Measurements from ENCODE around the gene TPRKB. TPM values are rescaled to one million over a fixed set of nuclear protein-coding genes. Genes with fewer than 3 reads are reported as not detected.

The TPRKB gene
- total RNA-seq, 1 experiment from 2014 or later = 44.7 TPM

GRCh38 chr2:73716543-73717250 lies 20.4 kb downstream of the TPRKB start:
- Mint-ChIP-seq H3K9me3 (peaks cover 33 to 51% of the 10 kb centered on the region in 2 experiments), H3K36me3 (ENCODE audit: insufficient read depth in 1 of 3, low read depth in 3 of 3) (peaks cover 0 to 4% (median 0%) of the 10 kb centered on the region in 3 experiments; a peak in 4 of 7 replicates), H3K27ac (no peak overlapping the region), H3K27me3 (ENCODE audit: low read depth) (peaks cover 67% of the 10 kb centered on the region), H3K4me1 (no peaks in the 10 kb centered on the region), H3K4me3 (no peak overlapping the region)
- no peaks in the 10 kb centered on the region for H3K4me1 ChIP-seq (ENCODE audit: insufficient read depth, low read length)
- TF ChIP-seq CTCF (conservative IDR thresholded peaks at IDR 0.05) = no peak
- no peak overlapping the region for H2AFZ ChIP-seq (ENCODE audit: low read length)
- no peak overlapping the region for H2BK5ac ChIP-seq (ENCODE audit: insufficient read length, low read length)
- no peak overlapping the region for H2BK15ac ChIP-seq (ENCODE audit: low read depth, low read length)
- no peak overlapping the region for H4K5ac ChIP-seq (ENCODE audit: insufficient read length, low read depth, low read length)
- H3T11ph ChIP-seq (ENCODE audit: low read length) = no peak overlapping the region
- H3K23ac ChIP-seq (ENCODE audit: insufficient read length, low read depth, low read length) = no peak overlapping the region
- H3K79me2 ChIP-seq (ENCODE audit: insufficient read depth, low read length) = no peaks in the 10 kb centered on the region
- H4K8ac ChIP-seq (replicated peaks; ENCODE audit: insufficient read length, low read depth, low read length) = no peak overlapping the region
- H3K14ac ChIP-seq (ENCODE audit: insufficient read depth, low read length) = no peak overlapping the region
- H3K23me2 ChIP-seq (ENCODE audit: insufficient read length, low read depth, low read length, poor library complexity, severe bottlenecking) = no peaks in the 10 kb centered on the region
- H3K56ac ChIP-seq (ENCODE audit: insufficient read length, low read depth, low read length) = no peak overlapping the region
- H3K4ac ChIP-seq (ENCODE audit: low read depth, low read length) = no peak overlapping the region
- H3K4me2 ChIP-seq (ENCODE audit: insufficient read depth, insufficient read length, low read length) = no peak overlapping the region
- H3K9me3 ChIP-seq (ENCODE audit: control insufficient read depth, low read depth, low read length) = peaks cover 11% of the 10 kb centered on the region
- no peak overlapping the region for H3K9ac ChIP-seq (ENCODE audit: extremely low read depth, insufficient read length, low read length)
- no peaks in the 10 kb centered on the region for H3K79me1 ChIP-seq (ENCODE audit: insufficient read depth, low read depth, low read length, poor library complexity, severe bottlenecking)
- H2BK120ac ChIP-seq (ENCODE audit: low read depth, low read length, poor library complexity, severe bottlenecking) = no peak overlapping the region
- no peak overlapping the region for H3K27ac ChIP-seq (ENCODE audit: insufficient read length, low read depth, low read length)
- no peaks in the 10 kb centered on the region for H3K27me3 ChIP-seq (ENCODE audit: insufficient read depth, low read length)
- no peaks in the 10 kb centered on the region for H4K20me1 ChIP-seq (ENCODE audit: control insufficient read depth, insufficient read depth, insufficient read length)
- no peak overlapping the region for H4K91ac ChIP-seq (ENCODE audit: insufficient read length, low read depth, low read length)
- H3K18ac ChIP-seq (ENCODE audit: insufficient read length, low read depth, low read length) = no peak overlapping the region
- no peak overlapping the region for H2BK20ac ChIP-seq (ENCODE audit: low read depth, low read length, poor library complexity, severe bottlenecking)
- no CpG with 5 or more reads among the region's 8 CpGs for WGBS (ENCODE audit: extremely low coverage, insufficient read length, low lambda C conversion rate)
- no peak overlapping the region for H2BK12ac ChIP-seq (ENCODE audit: insufficient read length, low read depth, low read length)
- H2AK5ac ChIP-seq (ENCODE audit: insufficient read length, low read length) = no peak overlapping the region
- no peak for DNase-seq

All from H9 (cell line).